ENCODE data around the gene CHST8. TPM values are rescaled to one million over a fixed set of nuclear protein-coding genes. Genes with fewer than 3 reads are reported as not detected.
A peak's percentile ranks its signal among the peaks of the same experiment; 100 is the strongest.

CHST8 gene
- total RNA-seq, 1 donor from 2014 or later, result 0.35 TPM

- DNase-seq (ENCODE audit: extremely low spot score, unreplicated experiment), result no peak
- Mint-ChIP-seq H3K4me1 (ENCODE audit: unreplicated experiment) (no peaks in the 10 kb centered on the region), H3K9me3 (ENCODE audit: unreplicated experiment) (peaks cover 7% of the 10 kb centered on the region), H3K27me3 (ENCODE audit: unreplicated experiment) (peaks cover 3% of the 10 kb centered on the region), H3K4me3 (ENCODE audit: unreplicated experiment) (no peak overlapping the region), H3K27ac (ENCODE audit: unreplicated experiment) (no peak overlapping the region), H3K36me3 (ENCODE audit: unreplicated experiment) (no peaks in the 10 kb centered on the region)
- TF ChIP-seq CTCF (IDR thresholded peaks at IDR 0.05), result no peak
Measured at GRCh38 chr19:33649627-33650305, 28.0 kb downstream of the CHST8 start.

DNA sequence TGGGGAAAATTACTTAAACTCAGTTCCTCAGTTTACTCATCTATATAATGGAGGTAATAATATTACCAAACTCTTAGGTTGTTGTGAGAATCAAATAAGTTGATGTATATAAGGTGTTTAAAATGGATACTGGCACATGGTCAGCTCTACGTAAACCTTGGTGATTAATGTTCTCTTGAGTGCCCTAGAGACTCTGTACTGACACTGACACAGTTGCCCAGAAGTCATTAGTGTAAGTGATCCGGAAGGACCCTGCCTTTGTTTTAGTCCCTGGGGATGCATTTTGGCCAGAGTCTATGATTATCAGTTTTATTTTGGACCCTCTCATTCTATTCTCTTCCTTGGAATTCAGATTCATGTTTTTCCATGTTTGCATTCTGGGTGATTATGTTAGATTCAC lies 31.9 kb downstream of the CHST8 start:
- Mint-ChIP-seq H3K27ac (ENCODE audit: unreplicated experiment) (no peak overlapping the region), H3K4me1 (ENCODE audit: unreplicated experiment) (no peaks in the 10 kb centered on the region), H3K9me3 (ENCODE audit: unreplicated experiment) (peaks cover 7% of the 10 kb centered on the region), H3K36me3 (ENCODE audit: unreplicated experiment) (no peaks in the 10 kb centered on the region), H3K4me3 (ENCODE audit: unreplicated experiment) (no peak overlapping the region), H3K27me3 (ENCODE audit: unreplicated experiment) (peaks cover 3% of the 10 kb centered on the region)
- no peak for TF ChIP-seq CTCF (IDR thresholded peaks at IDR 0.05)
- DNase-seq (ENCODE audit: extremely low spot score, unreplicated experiment), result no peak

GRCh38 chr19:33654840-33655508 lies 33.2 kb downstream of the CHST8 start:
- Mint-ChIP-seq H3K4me1 (ENCODE audit: unreplicated experiment) (no peaks in the 10 kb centered on the region), H3K9me3 (ENCODE audit: unreplicated experiment) (peaks cover 7% of the 10 kb centered on the region), H3K36me3 (ENCODE audit: unreplicated experiment) (no peaks in the 10 kb centered on the region), H3K27me3 (ENCODE audit: unreplicated experiment) (peaks cover 3% of the 10 kb centered on the region), H3K27ac (ENCODE audit: unreplicated experiment) (no peak overlapping the region), H3K4me3 (ENCODE audit: unreplicated experiment) (no peak overlapping the region)
- no peak for TF ChIP-seq CTCF (IDR thresholded peaks at IDR 0.05)
- DNase-seq (ENCODE audit: extremely low spot score, unreplicated experiment), result no peak

- H3K4me1 Mint-ChIP-seq (ENCODE audit: unreplicated experiment), result no peaks in the 10 kb centered on the region
- DNase-seq (ENCODE audit: extremely low spot score, unreplicated experiment), result peak; percentile 73
- H3K4me3 Mint-ChIP-seq (ENCODE audit: unreplicated experiment), result no peak overlapping the region
- H3K36me3 Mint-ChIP-seq (ENCODE audit: unreplicated experiment), result no peaks in the 10 kb centered on the region
- no peaks in the 10 kb centered on the region for H3K27me3 Mint-ChIP-seq (ENCODE audit: unreplicated experiment)
- H3K27ac Mint-ChIP-seq (ENCODE audit: unreplicated experiment), result no peak overlapping the region
- no peak for TF ChIP-seq CTCF (IDR thresholded peaks at IDR 0.05)
- no peaks in the 10 kb centered on the region for H3K9me3 Mint-ChIP-seq (ENCODE audit: unreplicated experiment)
Measured at GRCh38 chr19:33659835-33660234, 38.1 kb downstream of the CHST8 start.

DNA sequence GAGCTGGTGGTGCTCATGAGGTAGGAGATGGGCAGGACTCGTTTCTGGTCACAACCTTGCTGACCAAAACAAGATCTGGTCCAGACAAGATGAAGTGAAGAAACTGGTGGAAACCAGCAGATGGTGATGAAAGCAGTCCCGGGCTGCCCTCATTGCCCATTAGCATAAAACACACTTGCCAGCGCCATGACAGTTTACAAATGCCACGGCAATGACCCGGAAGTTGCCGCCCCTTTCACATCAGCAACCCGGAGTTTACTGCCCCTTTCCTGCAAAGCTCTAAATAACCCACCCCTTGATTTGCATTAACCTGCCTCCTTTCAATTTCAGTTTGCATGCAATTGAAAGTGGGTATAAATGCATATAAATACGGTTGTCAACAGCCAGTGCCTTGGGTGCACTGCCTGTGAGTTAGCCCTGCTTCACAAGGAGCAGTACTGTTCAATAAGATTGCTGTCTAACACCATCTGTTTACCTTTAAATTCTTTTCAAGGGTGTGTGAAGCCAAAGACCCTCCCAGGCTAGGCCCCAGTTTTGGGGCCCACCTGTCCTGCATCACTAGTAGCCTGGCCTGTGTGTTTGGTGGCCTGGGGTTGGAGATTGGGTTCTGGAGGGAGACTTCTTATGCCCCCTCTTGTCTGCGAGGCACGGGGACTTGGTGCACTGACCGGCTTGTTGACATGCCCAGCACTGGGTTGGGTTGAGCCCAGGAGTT lies 38.8 kb downstream of the CHST8 start:
- Mint-ChIP-seq H3K36me3 (ENCODE audit: unreplicated experiment) (no peaks in the 10 kb centered on the region), H3K27me3 (ENCODE audit: unreplicated experiment) (no peaks in the 10 kb centered on the region), H3K27ac (ENCODE audit: unreplicated experiment) (no peak overlapping the region), H3K4me3 (ENCODE audit: unreplicated experiment) (no peak overlapping the region), H3K9me3 (ENCODE audit: unreplicated experiment) (no peaks in the 10 kb centered on the region), H3K4me1 (ENCODE audit: unreplicated experiment) (no peaks in the 10 kb centered on the region)
- TF ChIP-seq CTCF (IDR thresholded peaks at IDR 0.05), result no peak
- peak; percentile 76 for DNase-seq (ENCODE audit: extremely low spot score, unreplicated experiment)
